Endodermal cell (in vitro differentiated cells): ENCODE results near the gene NFIC. TPM values are rescaled to one million over a fixed set of nuclear protein-coding genes. Genes with fewer than 3 reads are reported as not detected.
A peak's percentile ranks its signal among the peaks of the same experiment; 100 is the strongest.
"Not testable (repeated sequence)": the region's sequence is repeated elsewhere in the genome, so short reads cannot be mapped to it uniquely, and the experiment has no call there.

Experiments
- DNase-seq: peaks from one replicate; pipeline ENCODE4 v3.0.0-alpha.2; 2017
- H3K27ac ChIP-seq: 2 replicates; pipeline ENCODE4 v1.5.1; 2013; ENCODE audit warnings: mild to moderate bottlenecking, low read depth, low read length, moderate library complexity
- H3K27me3 ChIP-seq: 2 replicates; pipeline ENCODE4 v1.6.1; 2013; ENCODE audit warnings: mild to moderate bottlenecking, low read length, moderate library complexity; ENCODE audit not compliant: insufficient read depth, control insufficient read depth, poor library complexity, severe bottlenecking
- H3K36me3 ChIP-seq: 2 replicates; pipeline ENCODE4 v1.7.0; 2013; ENCODE audit warnings: mild to moderate bottlenecking, low read length, moderate library complexity; ENCODE audit not compliant: control insufficient read depth, insufficient read depth
- H3K4me1 ChIP-seq: one replicate; pipeline ENCODE4 v1.7.0; 2013; ENCODE audit warnings: low read length; ENCODE audit not compliant: control insufficient read depth, insufficient read depth
- H3K4me3 ChIP-seq: 2 replicates; pipeline ENCODE4 v1.5.1; 2013; ENCODE audit warnings: mild to moderate bottlenecking, low read length, moderate library complexity
- H3K9ac ChIP-seq: 2 replicates; pipeline ENCODE4 v1.6.1; 2013; ENCODE audit warnings: mild to moderate bottlenecking, low read length, moderate library complexity; ENCODE audit not compliant: poor library complexity, severe bottlenecking; ENCODE audit errors: extremely low read depth
- H3K9me3 ChIP-seq: 2 replicates; pipeline ENCODE4 v1.6.1; 2013; ENCODE audit warnings: mild to moderate bottlenecking, low read length, moderate library complexity; ENCODE audit not compliant: control insufficient read depth
- H3K27ac Mint-ChIP-seq: 2 replicates; pipeline ENCODE4 v1.8.0; 2020; ENCODE audit warnings: mixed read lengths
- H3K27me3 Mint-ChIP-seq: 2 replicates; pipeline ENCODE4 v1.8.0; 2021; ENCODE audit warnings: mild to moderate bottlenecking, mixed read lengths; ENCODE audit not compliant: insufficient read depth
- H3K36me3 Mint-ChIP-seq: 2 replicates; pipeline ENCODE4 v1.8.0; 2020; ENCODE audit warnings: low read depth, mixed read lengths
- H3K4me1 Mint-ChIP-seq: 2 replicates; pipeline ENCODE4 v1.8.0; 2020; ENCODE audit warnings: mixed read lengths
- H3K4me3 Mint-ChIP-seq: 2 replicates; pipeline ENCODE4 v1.8.0; 2020; ENCODE audit warnings: mild to moderate bottlenecking, moderate library complexity, mixed read lengths
- H3K9me3 Mint-ChIP-seq: 2 replicates; pipeline ENCODE4 v1.8.0; 2020; ENCODE audit warnings: mild to moderate bottlenecking, mixed read lengths
- WGBS, 2 experiments: methylation state at CpG; one replicate each; pipeline versions ENCODE4 v1.1.5 to v1.1.7; 2013; ENCODE audit warnings: missing lambda C conversion rate in 2 of 2, mixed read lengths in 1 of 2; ENCODE audit not compliant: insufficient coverage in 1 of 2, insufficient read length in 1 of 2; 5-methylcytosine and 5-hydroxymethylcytosine counted together
- total RNA-seq, 2 donors: library from RNA; stranded (reverse); fragmentation: NEBNext Ultra II Directional in 1 of 2; extraction: Animal tissue kit (Norgen Biotek cat#: 25700) in 1 of 2; gene quantifications; 2 replicates in 1 of 2; 3 replicates in 1 of 2; pipeline ENCODE4 v1.2.1, GENCODE V29; 2021
- TF ChIP-seq, protein P1 (sequence below): fragments of 200-600 bp; sonication (generic); conservative IDR thresholded peaks from 2 replicates; pipeline ENCODE4 v1.5.0; 2021; ENCODE audit warnings: antibody characterized with exemption, mild to moderate bottlenecking

NFIC gene
- total RNA-seq, 2 donors from 2014 or later: 5.2 to 6.6 TPM

DNA sequence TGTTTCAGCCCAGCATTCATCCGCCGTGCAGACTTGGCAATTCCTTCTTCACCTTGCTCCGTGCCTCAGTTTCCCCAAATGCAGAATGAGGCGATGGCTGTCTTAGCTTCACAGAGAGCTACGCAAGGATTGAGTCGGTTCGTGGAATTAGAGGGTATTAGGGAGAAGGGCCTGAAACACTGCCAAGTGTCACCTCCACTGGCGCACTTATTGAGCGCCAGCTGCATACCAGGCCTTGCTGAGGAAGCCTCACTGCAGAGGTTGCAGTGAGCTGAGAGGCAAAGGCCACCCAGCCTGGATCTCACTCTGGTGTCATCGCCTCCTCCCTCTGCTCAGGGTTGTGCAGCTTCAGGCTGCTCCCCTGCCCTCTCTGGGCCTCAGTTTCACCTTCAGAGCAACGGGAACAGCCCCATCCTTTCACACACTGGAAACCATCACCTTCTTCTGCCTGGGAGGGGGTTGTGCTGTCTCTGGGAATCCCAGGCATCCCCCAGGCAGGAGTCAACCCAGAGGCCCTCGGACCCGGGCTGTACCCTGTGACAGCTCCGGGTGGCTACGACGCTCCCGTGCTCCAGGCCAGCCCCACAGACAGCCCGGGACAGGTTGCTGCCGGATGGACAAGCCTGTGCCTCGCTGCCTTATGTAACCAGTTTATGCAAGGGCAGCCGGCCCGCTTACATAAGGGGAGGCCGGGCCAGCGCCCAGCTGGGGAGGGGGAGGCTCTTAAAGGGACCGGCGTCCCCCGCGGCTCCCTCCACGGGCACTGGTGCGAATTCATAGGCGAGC is 31.9 kb downstream of the NFIC start:
- H3K4me3 Mint-ChIP-seq: no peak overlapping the region
- no peaks in the 10 kb centered on the region for H3K4me1 Mint-ChIP-seq
- DNase-seq: peak; percentile 64
- no peak overlapping the region for H3K9ac ChIP-seq
- TF ChIP-seq, protein P1, sequence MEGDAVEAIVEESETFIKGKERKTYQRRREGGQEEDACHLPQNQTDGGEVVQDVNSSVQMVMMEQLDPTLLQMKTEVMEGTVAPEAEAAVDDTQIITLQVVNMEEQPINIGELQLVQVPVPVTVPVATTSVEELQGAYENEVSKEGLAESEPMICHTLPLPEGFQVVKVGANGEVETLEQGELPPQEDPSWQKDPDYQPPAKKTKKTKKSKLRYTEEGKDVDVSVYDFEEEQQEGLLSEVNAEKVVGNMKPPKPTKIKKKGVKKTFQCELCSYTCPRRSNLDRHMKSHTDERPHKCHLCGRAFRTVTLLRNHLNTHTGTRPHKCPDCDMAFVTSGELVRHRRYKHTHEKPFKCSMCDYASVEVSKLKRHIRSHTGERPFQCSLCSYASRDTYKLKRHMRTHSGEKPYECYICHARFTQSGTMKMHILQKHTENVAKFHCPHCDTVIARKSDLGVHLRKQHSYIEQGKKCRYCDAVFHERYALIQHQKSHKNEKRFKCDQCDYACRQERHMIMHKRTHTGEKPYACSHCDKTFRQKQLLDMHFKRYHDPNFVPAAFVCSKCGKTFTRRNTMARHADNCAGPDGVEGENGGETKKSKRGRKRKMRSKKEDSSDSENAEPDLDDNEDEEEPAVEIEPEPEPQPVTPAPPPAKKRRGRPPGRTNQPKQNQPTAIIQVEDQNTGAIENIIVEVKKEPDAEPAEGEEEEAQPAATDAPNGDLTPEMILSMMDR: no peak
- no peak overlapping the region for H3K27ac ChIP-seq
- peaks cover 4% of the 10 kb centered on the region for H3K9me3 ChIP-seq
- peaks cover 15% of the 10 kb centered on the region for H3K27me3 Mint-ChIP-seq
- H3K36me3 ChIP-seq: no peaks in the 10 kb centered on the region
- H3K27ac Mint-ChIP-seq: no peak overlapping the region
- peaks cover 7% of the 10 kb centered on the region for H3K9me3 Mint-ChIP-seq
- H3K27me3 ChIP-seq: no peaks in the 10 kb centered on the region
- H3K4me1 ChIP-seq: no peaks in the 10 kb centered on the region
- no peak overlapping the region for H3K4me3 ChIP-seq
- no peaks in the 10 kb centered on the region for H3K36me3 Mint-ChIP-seq
- WGBS, 2 experiments: 53 to 55% methylated on average over 23 to 31 of the region's 31 CpGs

DNA sequence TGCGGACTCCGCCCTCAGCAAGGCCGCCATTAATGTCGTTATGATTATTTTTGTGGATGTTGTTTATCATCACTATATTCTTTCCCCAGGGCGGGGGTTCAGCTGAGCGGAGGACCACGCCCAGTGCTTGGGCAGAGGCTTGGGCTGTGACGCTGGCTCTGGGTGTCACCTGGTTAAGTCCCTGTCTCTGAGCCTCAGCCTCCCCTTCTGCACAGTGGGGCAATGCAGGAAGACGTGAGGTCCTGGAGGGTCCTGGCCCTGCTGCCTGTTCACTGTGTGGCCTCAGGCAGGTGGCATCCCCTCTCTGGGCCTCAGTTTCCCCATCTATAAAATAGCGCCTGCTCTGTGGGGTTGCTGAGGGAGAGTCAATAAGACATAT is 32.5 kb downstream of the NFIC start:
- Mint-ChIP-seq H3K27ac (no peak overlapping the region), H3K27me3 (peaks cover 15% of the 10 kb centered on the region), H3K4me3 (no peak overlapping the region), H3K4me1 (no peaks in the 10 kb centered on the region), H3K9me3 (peaks cover 7% of the 10 kb centered on the region), H3K36me3 (no peaks in the 10 kb centered on the region)
- no peak overlapping the region for H3K27ac ChIP-seq
- H3K4me3 ChIP-seq: no peak overlapping the region
- no peaks in the 10 kb centered on the region for H3K4me1 ChIP-seq
- no peak overlapping the region for H3K9ac ChIP-seq
- no peaks in the 10 kb centered on the region for H3K36me3 ChIP-seq
- no peak for DNase-seq
- no peaks in the 10 kb centered on the region for H3K27me3 ChIP-seq
- WGBS, 2 experiments: 63 to 80% methylated on average over 4 to 8 of the region's 10 CpGs
- TF ChIP-seq, protein P1: no peak
- peaks cover 4% of the 10 kb centered on the region for H3K9me3 ChIP-seq

DNA sequence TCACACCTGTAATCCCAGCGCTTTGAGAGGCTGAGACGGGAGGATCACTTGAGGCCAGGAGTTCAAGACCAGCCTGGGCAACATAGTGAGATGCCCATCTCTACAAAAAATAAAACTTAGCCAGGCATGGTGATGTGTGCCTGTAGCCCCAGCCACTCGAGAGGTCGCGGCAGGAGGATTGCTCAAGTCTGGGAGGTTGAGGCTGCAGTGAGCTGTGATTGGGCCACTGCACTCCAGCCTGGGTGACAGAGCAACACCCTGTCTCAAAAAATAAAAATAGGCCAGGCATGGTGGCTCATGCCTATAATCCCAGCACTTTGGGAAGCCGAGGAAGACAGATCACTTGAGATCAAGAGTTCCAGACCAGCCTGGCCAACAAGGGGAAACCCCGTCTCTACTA is 32.9 kb downstream of the NFIC start:
- not testable (repeated sequence) for H3K4me3 ChIP-seq, H3K9ac ChIP-seq, H3K36me3 ChIP-seq, H3K27me3 ChIP-seq, H3K9me3 Mint-ChIP-seq, DNase-seq, H3K36me3 Mint-ChIP-seq, H3K9me3 ChIP-seq, H3K4me1 Mint-ChIP-seq, H3K4me1 ChIP-seq, H3K27ac Mint-ChIP-seq, H3K27ac ChIP-seq, H3K4me3 Mint-ChIP-seq
- H3K27me3 Mint-ChIP-seq: peaks cover 15% of the 10 kb centered on the region
- WGBS, 2 experiments: 84 to 93% methylated on average over 7 of the region's 7 CpGs
